Mucosa of rectum (tissue), 2 donors: ENCODE results near the gene SDHAF3.

ENCODE experiments used
- H3K27ac ChIP-seq, 2 donors: one replicate each; pipeline ENCODE4 v1.7.0; 2013; ENCODE audit warnings: inconsistent platforms in 2 of 2, low read depth in 2 of 2, low read length in 2 of 2
- H3K27me3 ChIP-seq, 2 donors: one replicate each; pipeline ENCODE4 v1.7.0; 2013; ENCODE audit warnings: low read length in 2 of 2; ENCODE audit not compliant: control insufficient read depth in 2 of 2, insufficient read depth in 2 of 2
- H3K36me3 ChIP-seq, 2 donors: one replicate each; pipeline ENCODE4 v1.7.0; 2013; ENCODE audit warnings: low read length in 2 of 2; ENCODE audit not compliant: control insufficient read depth in 2 of 2, insufficient read depth in 2 of 2
- H3K4me1 ChIP-seq, 2 donors: one replicate each; pipeline ENCODE4 v1.7.0; 2013; ENCODE audit warnings: low read length in 2 of 2, mild to moderate bottlenecking in 1 of 2; ENCODE audit not compliant: control insufficient read depth in 2 of 2, insufficient read depth in 2 of 2
- H3K4me3 ChIP-seq, 2 donors: one replicate each; pipeline ENCODE4 v1.7.0; 2013; ENCODE audit warnings: low read length in 2 of 2
- H3K9ac ChIP-seq, 2 donors: one replicate each; pipeline ENCODE4 v1.7.0; 2013; ENCODE audit warnings: low read length in 2 of 2, low read depth in 1 of 2, mild to moderate bottlenecking in 1 of 2
- H3K9me3 ChIP-seq, 2 donors: one replicate each; pipeline ENCODE4 v1.7.0; 2013; ENCODE audit warnings: low read length in 2 of 2; ENCODE audit not compliant: control insufficient read depth in 2 of 2
- donor health status: healthy.
- donor health status: Normal muscosa, but diverticular disease.

The SDHAF3 gene

GRCh38 chr7:97094284-97094930, 23.1 kb upstream of the SDHAF3 start:
- no peak overlapping the region for H3K4me3 ChIP-seq

GRCh38 chr7:97096037-97096436, 21.5 kb upstream of the SDHAF3 start:
- Histone ChIP-seq H3K9ac (no peak overlapping the region), H3K27me3 (peaks cover 0 to 2% of the 10 kb centered on the region in 2 donors)

More at GRCh38 chr7:97094284-97094930, 23.1 kb upstream of the SDHAF3 start:
- Histone ChIP-seq H3K4me1 (no peaks in the 10 kb centered on the region), H3K9me3 (no peaks in the 10 kb centered on the region), H3K27me3 (peaks cover 3 to 7% of the 10 kb centered on the region in 2 donors), H3K36me3 (no peaks in the 10 kb centered on the region), H3K27ac (no peak overlapping the region), H3K9ac (no peak overlapping the region)

GRCh38 chr7:97096661-97097060, 20.8 kb upstream of the SDHAF3 start:
- Histone ChIP-seq H3K9ac (no peak overlapping the region), H3K27me3 (peaks cover 0 to 2% of the 10 kb centered on the region in 2 donors), H3K4me1 (no peaks in the 10 kb centered on the region), H3K4me3 (no peak overlapping the region), H3K36me3 (no peaks in the 10 kb centered on the region), H3K9me3 (no peaks in the 10 kb centered on the region), H3K27ac (no peak overlapping the region)

More at GRCh38 chr7:97096037-97096436, 21.5 kb upstream of the SDHAF3 start:
- no peaks in the 10 kb centered on the region for H3K9me3 ChIP-seq
- H3K4me3 ChIP-seq = no peak overlapping the region
- no peaks in the 10 kb centered on the region for H3K36me3 ChIP-seq
- H3K4me1 ChIP-seq = no peaks in the 10 kb centered on the region
- no peak overlapping the region for H3K27ac ChIP-seq

GRCh38 chr7:97104719-97105238, 12.7 kb upstream of the SDHAF3 start:
- no peak overlapping the region for H3K4me3 ChIP-seq
- peaks cover 2% of the 10 kb centered on the region in 2 donors for H3K27me3 ChIP-seq
- H3K27ac ChIP-seq = no peak overlapping the region
- no peaks in the 10 kb centered on the region for H3K36me3 ChIP-seq
- H3K9me3 ChIP-seq = no peaks in the 10 kb centered on the region
- peaks cover 0 to 2% of the 10 kb centered on the region in 2 donors for H3K4me1 ChIP-seq
- no peak overlapping the region for H3K9ac ChIP-seq

- H3K9ac ChIP-seq = no peak overlapping the region
- H3K4me1 ChIP-seq = peaks cover 0 to 2% of the 10 kb centered on the region in 2 donors
- H3K4me3 ChIP-seq = no peak overlapping the region
- no peak overlapping the region for H3K27ac ChIP-seq
- H3K27me3 ChIP-seq = peaks cover 2% of the 10 kb centered on the region in 2 donors
- no peaks in the 10 kb centered on the region for H3K9me3 ChIP-seq
- no peaks in the 10 kb centered on the region for H3K36me3 ChIP-seq
These were observed 10.2 kb upstream of the SDHAF3 start for GRCh38 chr7:97107192-97107800.

GRCh38 chr7:97116308-97116707, 1.2 kb upstream of the SDHAF3 start:
- Histone ChIP-seq H3K4me3 (no peak overlapping the region), H3K27ac (peak overlapping the region in 1 of 2 donors; percentile 77)

GRCh38 chr7:97117035-97117371, 495 bp upstream of the SDHAF3 start:
- Histone ChIP-seq H3K36me3 (no peaks in the 10 kb centered on the region), H3K4me3 (peak overlapping the region; percentile 93 to 97), H3K9me3 (no peaks in the 10 kb centered on the region), H3K27me3 (no peaks in the 10 kb centered on the region), H3K4me1 (peaks cover 0 to 16% of the 10 kb centered on the region in 2 donors), H3K9ac (peak overlapping the region; percentile 39 to 81), H3K27ac (peak overlapping the region; percentile 72 to 77)

More at GRCh38 chr7:97116308-97116707, 1.2 kb upstream of the SDHAF3 start:
- no peaks in the 10 kb centered on the region for H3K36me3 ChIP-seq
- H3K9me3 ChIP-seq = no peaks in the 10 kb centered on the region
- H3K4me1 ChIP-seq = peaks cover 0 to 16% of the 10 kb centered on the region in 2 donors
- no peaks in the 10 kb centered on the region for H3K27me3 ChIP-seq
- H3K9ac ChIP-seq = no peak overlapping the region

GRCh38 chr7:97118306-97118917, 914 bp downstream of the SDHAF3 start:
- Histone ChIP-seq H3K9me3 (no peaks in the 10 kb centered on the region), H3K9ac (peak overlapping the region; percentile 76 to 81), H3K27ac (no peak overlapping the region), H3K4me3 (peak overlapping the region; percentile 93 to 97), H3K4me1 (peaks cover 0 to 16% of the 10 kb centered on the region in 2 donors), H3K36me3 (no peaks in the 10 kb centered on the region), H3K27me3 (no peaks in the 10 kb centered on the region)

- Histone ChIP-seq H3K4me1 (peaks cover 0 to 16% of the 10 kb centered on the region in 2 donors), H3K9me3 (no peaks in the 10 kb centered on the region), H3K36me3 (no peaks in the 10 kb centered on the region), H3K4me3 (no peak overlapping the region), H3K27me3 (no peaks in the 10 kb centered on the region), H3K9ac (no peak overlapping the region), H3K27ac (no peak overlapping the region)
These were observed 2.2 kb downstream of the SDHAF3 start for GRCh38 chr7:97119747-97120146.
